ENCODE measurements around the gene PEX14.

The PEX14 gene

DNA sequence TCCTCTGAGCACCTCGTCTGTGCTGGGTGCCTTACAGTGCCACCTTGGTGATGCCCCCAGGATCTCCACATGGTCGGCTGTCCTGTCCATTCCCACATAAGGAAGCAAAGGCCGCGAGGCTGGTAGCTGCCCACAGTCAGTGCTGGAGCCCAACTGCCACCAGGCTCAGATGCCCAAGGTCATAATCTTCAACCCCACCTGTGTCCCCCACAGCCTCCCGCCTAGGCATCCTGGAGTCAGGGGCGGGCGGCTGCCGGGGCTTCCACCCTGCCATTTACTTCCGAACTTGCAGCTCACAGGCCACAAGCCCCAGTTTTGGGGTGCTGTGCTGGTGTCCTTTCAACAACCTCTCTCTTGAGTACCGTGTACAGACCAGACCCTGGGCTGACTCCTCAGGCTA is 195.4 kb downstream of the PEX14 start:
- H3K9me3 ChIP-seq (ENCODE audit: control insufficient read depth, low read length), result no peaks in the 10 kb centered on the region
- H3K4me2 ChIP-seq (ENCODE audit: low read length, poor library complexity, severe bottlenecking), result no peak overlapping the region
- no peak for DNase-seq
- H3K36me3 ChIP-seq (ENCODE audit: control insufficient read depth in 1 of 2, insufficient read depth in 2 of 2, low read depth in 1 of 2, low read length in 2 of 2), result no peaks in the 10 kb centered on the region
- H3K18ac ChIP-seq (ENCODE audit: low read depth in 1 of 2, low read length in 2 of 2), result peak overlapping the region; percentile 65 to 79
- peak overlapping the region; percentile 78 for H2BK15ac ChIP-seq (ENCODE audit: low read depth, poor library complexity, severe bottlenecking)
- H2BK5ac ChIP-seq (ENCODE audit: low read depth, low read length, poor library complexity, severe bottlenecking), result no peak overlapping the region
- no peak overlapping the region for H3K27ac ChIP-seq (ENCODE audit: low read length, poor library complexity, severe bottlenecking)
- no peak overlapping the region for H2AFZ ChIP-seq (ENCODE audit: low read depth, low read length)
- WGBS, result 96% methylated on average over 10 of the region's 10 CpGs
- no peak overlapping the region for H3K23ac ChIP-seq (ENCODE audit: low read length in 2 of 2)
- no peak overlapping the region for H3K9ac ChIP-seq (ENCODE audit: low read length)
- H3K4me3 ChIP-seq (ENCODE audit: insufficient read depth in 1 of 2, low read depth in 1 of 2, low read length in 2 of 2), result no peak overlapping the region
- H3K4ac ChIP-seq (ENCODE audit: low read depth in 1 of 2, low read length in 2 of 2), result peak overlapping the region; percentile 19 to 64
- no peak overlapping the region for H2AK5ac ChIP-seq (ENCODE audit: low read length, severe bottlenecking)
- no peak overlapping the region for H3K14ac ChIP-seq (ENCODE audit: low read length in 2 of 2)
- H2BK120ac ChIP-seq (ENCODE audit: low read depth, low read length), result peak overlapping the region; percentile 71
- H4K8ac ChIP-seq (ENCODE audit: low read length), result peak overlapping the region; percentile 73
- H2BK12ac ChIP-seq (ENCODE audit: low read length in 2 of 2), result peak overlapping the region; percentile 79 to 90
- no peaks in the 10 kb centered on the region for H3K79me1 ChIP-seq (replicated peaks; ENCODE audit: low read length, poor library complexity, severe bottlenecking)
- H4K91ac ChIP-seq (ENCODE audit: low read length), result peak overlapping the region; percentile 93
- H3K4me1 ChIP-seq (ENCODE audit: control insufficient read depth, insufficient read depth, low read depth, low read length), result peaks cover 19% of the 10 kb centered on the region
- H3K27me3 ChIP-seq (ENCODE audit: control insufficient read depth in 1 of 2, insufficient read depth in 1 of 2, low read length in 2 of 2), result peaks cover 20 to 79% of the 10 kb centered on the region in 2 experiments

GRCh38 chr1:10671090-10671489 is 196.3 kb downstream of the PEX14 start:
- no peak overlapping the region for H2BK15ac ChIP-seq (ENCODE audit: low read depth, poor library complexity, severe bottlenecking)
- WGBS, result 36% methylated on average over 18 of the region's 18 CpGs
- no peak overlapping the region for H3K23ac ChIP-seq (ENCODE audit: low read length in 2 of 2)
- H3K4ac ChIP-seq (ENCODE audit: low read depth in 1 of 2, low read length in 2 of 2), result no peak overlapping the region
- H3K79me1 ChIP-seq (replicated peaks; ENCODE audit: low read length, poor library complexity, severe bottlenecking), result no peaks in the 10 kb centered on the region
- no peak overlapping the region for H3K9ac ChIP-seq (ENCODE audit: low read length)
- no peak overlapping the region for H3K27ac ChIP-seq (ENCODE audit: low read length, poor library complexity, severe bottlenecking)
- H3K36me3 ChIP-seq (ENCODE audit: control insufficient read depth in 1 of 2, insufficient read depth in 2 of 2, low read depth in 1 of 2, low read length in 2 of 2), result no peaks in the 10 kb centered on the region
- peak overlapping the region in 1 of 2 experiments; percentile 2 for H3K14ac ChIP-seq (ENCODE audit: low read length in 2 of 2)
- H2AK5ac ChIP-seq (ENCODE audit: low read length, severe bottlenecking), result no peak overlapping the region
- peak; percentile 46 for DNase-seq
- no peak overlapping the region for H2BK5ac ChIP-seq (ENCODE audit: low read depth, low read length, poor library complexity, severe bottlenecking)
- H4K8ac ChIP-seq (ENCODE audit: low read length), result peak overlapping the region; percentile 5
- peak overlapping the region; percentile 36 for H2BK120ac ChIP-seq (ENCODE audit: low read depth, low read length)
- H3K9me3 ChIP-seq (ENCODE audit: control insufficient read depth, low read length), result no peaks in the 10 kb centered on the region
- H2BK12ac ChIP-seq (ENCODE audit: low read length in 2 of 2), result peak overlapping the region in 1 of 2 experiments; percentile 90
- peak overlapping the region in 1 of 2 experiments; percentile 81 for H3K18ac ChIP-seq (ENCODE audit: low read depth in 1 of 2, low read length in 2 of 2)
- no peak overlapping the region for H3K4me3 ChIP-seq (ENCODE audit: insufficient read depth in 1 of 2, low read depth in 1 of 2, low read length in 2 of 2)
- H3K4me2 ChIP-seq (ENCODE audit: low read length, poor library complexity, severe bottlenecking), result no peak overlapping the region
- peak overlapping the region; percentile 71 for H4K91ac ChIP-seq (ENCODE audit: low read length)
- peaks cover 24% of the 10 kb centered on the region for H3K4me1 ChIP-seq (ENCODE audit: control insufficient read depth, insufficient read depth, low read depth, low read length)
- H2AFZ ChIP-seq (ENCODE audit: low read depth, low read length), result no peak overlapping the region
- H3K27me3 ChIP-seq (ENCODE audit: control insufficient read depth in 1 of 2, insufficient read depth in 1 of 2, low read length in 2 of 2), result peaks cover 14 to 74% of the 10 kb centered on the region in 2 experiments

DNA sequence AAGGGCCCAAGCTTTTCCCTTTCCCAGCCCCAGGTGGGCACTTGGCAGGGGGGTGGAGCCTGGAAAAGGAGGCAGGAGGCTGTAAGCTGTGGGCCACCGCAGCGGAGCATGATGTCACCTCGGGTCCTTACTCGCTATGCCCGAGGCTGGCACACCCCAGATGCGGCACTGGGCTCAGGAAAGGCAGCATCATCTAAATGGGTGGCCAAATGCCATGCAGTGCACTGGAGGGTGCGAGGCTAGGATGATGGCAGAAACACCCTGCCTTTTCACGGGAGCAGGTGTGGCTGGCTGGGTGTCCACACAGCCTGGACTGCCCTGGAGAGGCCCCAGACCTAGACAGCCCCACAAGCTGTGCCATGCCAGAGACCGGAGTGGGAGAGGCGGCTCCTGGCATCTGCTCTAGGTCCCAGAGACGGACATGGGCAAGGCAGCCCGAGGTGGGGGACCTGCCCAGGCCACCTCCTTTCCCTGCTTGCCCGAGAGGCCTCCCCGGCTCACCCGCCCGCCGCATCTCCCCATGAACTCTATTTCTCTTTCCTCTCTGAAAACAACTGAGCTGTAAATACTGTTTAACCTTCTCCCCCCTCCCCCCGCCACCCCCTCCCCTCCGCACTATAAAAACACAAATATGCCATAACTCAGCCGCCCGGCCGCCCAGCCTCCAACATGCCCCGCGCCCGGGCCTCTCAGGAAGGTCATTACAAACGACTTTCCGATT is 197.0 kb downstream of the PEX14 start:
- H4K91ac ChIP-seq (ENCODE audit: low read length), result peak overlapping the region; percentile 71
- WGBS, result 70% methylated on average over 25 of the region's 27 CpGs
- DNase-seq, result no peak
- H3K14ac ChIP-seq (ENCODE audit: low read length in 2 of 2), result peak overlapping the region in 1 of 2 experiments; percentile 2
- H2BK15ac ChIP-seq (ENCODE audit: low read depth, poor library complexity, severe bottlenecking), result peak overlapping the region; percentile 75
- peak overlapping the region in 1 of 2 experiments; percentile 81 for H3K18ac ChIP-seq (ENCODE audit: low read depth in 1 of 2, low read length in 2 of 2)
- H3K23ac ChIP-seq (ENCODE audit: low read length in 2 of 2), result no peak overlapping the region
- no peak overlapping the region for H2AK5ac ChIP-seq (ENCODE audit: low read length, severe bottlenecking)
- peaks cover 28% of the 10 kb centered on the region for H3K4me1 ChIP-seq (ENCODE audit: control insufficient read depth, insufficient read depth, low read depth, low read length)
- H2BK12ac ChIP-seq (ENCODE audit: low read length in 2 of 2), result peak overlapping the region; percentile 3 to 90
- H3K9ac ChIP-seq (ENCODE audit: low read length), result no peak overlapping the region
- no peaks in the 10 kb centered on the region for H3K36me3 ChIP-seq (ENCODE audit: control insufficient read depth in 1 of 2, insufficient read depth in 2 of 2, low read depth in 1 of 2, low read length in 2 of 2)
- no peak overlapping the region for H2BK5ac ChIP-seq (ENCODE audit: low read depth, low read length, poor library complexity, severe bottlenecking)
- no peak overlapping the region for H3K4me2 ChIP-seq (ENCODE audit: low read length, poor library complexity, severe bottlenecking)
- H4K8ac ChIP-seq (ENCODE audit: low read length), result peak overlapping the region; percentile 52
- peak overlapping the region; percentile 58 for H2BK120ac ChIP-seq (ENCODE audit: low read depth, low read length)
- no peaks in the 10 kb centered on the region for H3K9me3 ChIP-seq (ENCODE audit: control insufficient read depth, low read length)
- no peak overlapping the region for H3K4me3 ChIP-seq (ENCODE audit: insufficient read depth in 1 of 2, low read depth in 1 of 2, low read length in 2 of 2)
- H2AFZ ChIP-seq (ENCODE audit: low read depth, low read length), result no peak overlapping the region
- peak overlapping the region in 1 of 2 experiments; percentile 32 for H3K4ac ChIP-seq (ENCODE audit: low read depth in 1 of 2, low read length in 2 of 2)
- H3K27ac ChIP-seq (ENCODE audit: low read length, poor library complexity, severe bottlenecking), result no peak overlapping the region
- peaks cover 14 to 74% of the 10 kb centered on the region in 2 experiments for H3K27me3 ChIP-seq (ENCODE audit: control insufficient read depth in 1 of 2, insufficient read depth in 1 of 2, low read length in 2 of 2)
- no peaks in the 10 kb centered on the region for H3K79me1 ChIP-seq (replicated peaks; ENCODE audit: low read length, poor library complexity, severe bottlenecking)

GRCh38 chr1:10672343-10673050 is 197.7 kb downstream of the PEX14 start:
- WGBS, result 86% methylated on average over 28 of the region's 35 CpGs
- Histone ChIP-seq H3K4me1 (ENCODE audit: control insufficient read depth, insufficient read depth, low read depth, low read length) (peaks cover 35% of the 10 kb centered on the region), H3K4me3 (ENCODE audit: insufficient read depth in 1 of 2, low read depth in 1 of 2, low read length in 2 of 2) (no peak overlapping the region), H3K14ac (ENCODE audit: low read length in 2 of 2) (no peak overlapping the region), H2BK15ac (ENCODE audit: low read depth, poor library complexity, severe bottlenecking) (no peak overlapping the region), H3K4me2 (ENCODE audit: low read length, poor library complexity, severe bottlenecking) (no peak overlapping the region), H2AK5ac (ENCODE audit: low read length, severe bottlenecking) (no peak overlapping the region), H3K9ac (ENCODE audit: low read length) (no peak overlapping the region), H2AFZ (ENCODE audit: low read depth, low read length) (no peak overlapping the region), H3K23ac (ENCODE audit: low read length in 2 of 2) (no peak overlapping the region), H4K91ac (ENCODE audit: low read length) (no peak overlapping the region), H3K36me3 (ENCODE audit: control insufficient read depth in 1 of 2, insufficient read depth in 2 of 2, low read depth in 1 of 2, low read length in 2 of 2) (no peaks in the 10 kb centered on the region), H3K18ac (ENCODE audit: low read depth in 1 of 2, low read length in 2 of 2) (no peak overlapping the region), H3K79me1 (replicated peaks; ENCODE audit: low read length, poor library complexity, severe bottlenecking) (no peaks in the 10 kb centered on the region), H2BK5ac (ENCODE audit: low read depth, low read length, poor library complexity, severe bottlenecking) (no peak overlapping the region), H4K8ac (ENCODE audit: low read length) (no peak overlapping the region), H3K4ac (ENCODE audit: low read depth in 1 of 2, low read length in 2 of 2) (no peak overlapping the region), H3K27me3 (ENCODE audit: control insufficient read depth in 1 of 2, insufficient read depth in 1 of 2, low read length in 2 of 2) (peaks cover 14 to 75% of the 10 kb centered on the region in 2 experiments), H2BK120ac (ENCODE audit: low read depth, low read length) (peak overlapping the region; percentile 3), H3K9me3 (ENCODE audit: control insufficient read depth, low read length) (no peaks in the 10 kb centered on the region), H3K27ac (ENCODE audit: low read length, poor library complexity, severe bottlenecking) (no peak overlapping the region), H2BK12ac (ENCODE audit: low read length in 2 of 2) (no peak overlapping the region)
- DNase-seq, result no peak

Data from mesenchymal stem cell (in vitro differentiated cells and primary cell).